K562 (cell line): ENCODE data around the gene RNPEP. TPM values are rescaled to one million over a fixed set of nuclear protein-coding genes. Genes with fewer than 3 reads are reported as not detected.
A peak's percentile ranks its signal among the peaks of the same experiment; 100 is the strongest.

Source experiments
- BCOR ChIP-seq: fragments of 450-650 bp; IDR thresholded peaks from 2 replicates; pipeline ENCODE4 v1.6.1; 2016
- CCNT2 ChIP-seq: IDR thresholded peaks from 2 replicates; pipeline ENCODE4 v1.6.1; 2011; ENCODE audit warnings: borderline replicate concordance, low read depth, mild to moderate bottlenecking, moderate library complexity, mixed read lengths, low read length; ENCODE audit not compliant: insufficient read length; ENCODE audit errors: extremely low read depth
- CXXC5 ChIP-seq: fragments of 250-450 bp; sonication (Bioruptor Pico); IDR thresholded peaks from 2 replicates; pipeline ENCODE4 v1.8.0; 2022; ENCODE audit warnings: inconsistent platforms, mild to moderate bottlenecking, moderate library complexity
- DPF2 ChIP-seq: fragments of 450-650 bp; IDR thresholded peaks from 2 replicates; pipeline ENCODE4 v1.6.1; 2016
- ERF ChIP-seq: fragments of 450-650 bp; formaldehyde crosslinking; IDR thresholded peaks from 2 replicates; pipeline ENCODE4 v1.4.0; 2020; ENCODE audit warnings: mild to moderate bottlenecking, mixed read lengths
- GTF2A2 ChIP-seq: IDR thresholded peaks from 2 replicates; pipeline ENCODE4 v1.6.1; 2016; ENCODE audit warnings: mild to moderate bottlenecking, missing genetic modification characterization, missing compliant biosample characterization
- GTF2F1 ChIP-seq: IDR thresholded peaks from 2 replicates; pipeline ENCODE4 v1.6.1; 2011; ENCODE audit warnings: low read depth, low read length, improper control_type of control experiment
- HSF4 ChIP-seq: fragments of 250-450 bp; sonication (Bioruptor Pico); IDR thresholded peaks from 2 replicates; pipeline ENCODE4 v2.1.2; 2022; ENCODE audit warnings: mild to moderate bottlenecking, moderate library complexity, borderline replicate concordance
- LARP7 ChIP-seq: fragments of 450-650 bp; IDR thresholded peaks from 2 replicates; pipeline ENCODE4 v1.6.1; 2016
- MIER1 ChIP-seq: fragments of 450-650 bp; IDR thresholded peaks from 2 replicates; pipeline ENCODE4 v1.6.1; 2016; ENCODE audit warnings: antibody characterized with exemption, mild to moderate bottlenecking, low read depth
- NFATC3 ChIP-seq: fragments of 450-650 bp; IDR thresholded peaks from 2 replicates; pipeline ENCODE4 v1.6.1; 2017; ENCODE audit warnings: mild to moderate bottlenecking
- PHB ChIP-seq: fragments of 250-450 bp; sonication (Bioruptor Pico); IDR thresholded peaks from 2 replicates; pipeline ENCODE4 v1.5.0; 2021
- POLR3G ChIP-seq: IDR thresholded peaks from 2 replicates; pipeline ENCODE4 v1.6.1; 2011; ENCODE audit not compliant: insufficient read length, insufficient replicate concordance; ENCODE audit errors: extremely low read depth
- RFX7 ChIP-seq: fragments of 250-450 bp; sonication (Bioruptor Pico); IDR thresholded peaks from 2 replicates; pipeline ENCODE4 v1.5.1; 2021; ENCODE audit warnings: mild to moderate bottlenecking
- RUNX1 ChIP-seq: sonication (generic); IDR thresholded peaks from 2 replicates; pipeline ENCODE4 v1.6.1; 2016; ENCODE audit warnings: antibody characterized with exemption, low read depth
- SIN3B ChIP-seq: fragments of 450-650 bp; IDR thresholded peaks from 2 replicates; pipeline ENCODE4 v1.6.1; 2017; ENCODE audit warnings: low read depth, mild to moderate bottlenecking, moderate library complexity
- SOX6 ChIP-seq: fragments of 450-650 bp; IDR thresholded peaks from 2 replicates; pipeline ENCODE4 v1.6.1; 2014; ENCODE audit warnings: mild to moderate bottlenecking
- SP1 ChIP-seq: sonication (generic); formaldehyde crosslinking; IDR thresholded peaks from 2 replicates; pipeline ENCODE4 v1.8.1; 2022; ENCODE audit warnings: mild to moderate bottlenecking, missing genetic modification reagents
- TBL1XR1 ChIP-seq, 2 experiments: IDR thresholded peaks; 2 replicates each; pipeline ENCODE4 v1.6.1; 2012; ENCODE audit warnings: improper control_type of control experiment in 2 of 2, low read length in 2 of 2, mild to moderate bottlenecking in 1 of 2
- TCFL5 ChIP-seq: fragments of 250-450 bp; sonication (Bioruptor Pico); conservative IDR thresholded peaks from 2 replicates; pipeline ENCODE4 v1.6.1; 2021; ENCODE audit warnings: mild to moderate bottlenecking, moderate library complexity, matching md5 sums
- TOE1 ChIP-seq, 2 experiments: fragments of 450-650 bp in 1 of 2; sonication (generic) in 1 of 2; formaldehyde crosslinking in 1 of 2; IDR thresholded peaks; 2 replicates each; pipeline versions ENCODE4 v1.7.1 to v1.8.0; 2016 to 2022; ENCODE audit warnings: borderline replicate concordance in 2 of 2, mild to moderate bottlenecking in 2 of 2, antibody characterized with exemption in 1 of 2, inconsistent platforms in 1 of 2, low read depth in 1 of 2, missing genetic modification reagents in 1 of 2, moderate library complexity in 1 of 2
- ZBTB7A ChIP-seq: IDR thresholded peaks from 2 replicates; pipeline ENCODE4 v1.6.1; 2011; ENCODE audit warnings: low read depth, mild to moderate bottlenecking, low read length, moderate library complexity, borderline replicate concordance; ENCODE audit not compliant: control insufficient read depth
- ZNF143 ChIP-seq: sonication (generic); formaldehyde crosslinking; IDR thresholded peaks from 2 replicates; pipeline ENCODE4 v1.9.0; 2022; ENCODE audit warnings: mild to moderate bottlenecking, missing genetic modification reagents
- ZNF174 ChIP-seq: fragments of 250-450 bp; sonication (Bioruptor Pico); IDR thresholded peaks from 2 replicates; pipeline ENCODE4 v1.4.0; 2020; ENCODE audit warnings: mild to moderate bottlenecking
- polyA plus RNA-seq, 8 experiments: library from polyadenylated mRNA; depleted of rRNA in 4 of 8; stranded (reverse) in 5 of 8; unstranded in 3 of 8; fragments of >200 nt; fragmentation: Nextera tagmentation in 2 of 8; fragmentation: Illumina TruSeq in 1 of 8; extraction: Ambion mirVana in 2 of 8; extraction: Trizol in 1 of 8; gene quantifications; 2 replicates each; pipeline versions ENCODE4 v1.2.1 to v1.2.3, GENCODE V29; 2011 to 2014; ENCODE audit warnings: inconsistent platforms in 1 of 8, missing spikeins in 1 of 8
- total RNA-seq, 7 experiments: library from RNA; depleted of rRNA in 6 of 7; stranded (reverse); fragments of >200 nt in 6 of 7; fragmentation: Illumina TruSeq in 2 of 7; extraction: Trizol in 2 of 7; gene quantifications; 2 replicates each; pipeline versions ENCODE4 v1.2.1 to v1.2.3, GENCODE V29; 2011 to 2021; ENCODE audit warnings: low replicate concordance in 1 of 7
- TF ChIP-seq, protein P1 (sequence below): sonication (generic); formaldehyde crosslinking; IDR thresholded peaks from 2 replicates; pipeline ENCODE4 v1.8.1; 2022; ENCODE audit warnings: missing genetic modification reagents
- TF ChIP-seq, protein P2 (sequence below): fragments of 450-650 bp; IDR thresholded peaks from 2 replicates; pipeline ENCODE4 v1.6.1; 2017; ENCODE audit warnings: antibody characterized with exemption
- TF ChIP-seq, protein P3 (sequence below): fragments of 450-650 bp; IDR thresholded peaks from 2 replicates; pipeline ENCODE4 v1.6.1; 2016

RNPEP gene
- total and polyA plus RNA-seq, 9 of the 15 experiments (the other 6 are each of a cell fraction or from before 2014, with no cell fraction given), result 27.5 to 131 (median 63.4) TPM

DNA sequence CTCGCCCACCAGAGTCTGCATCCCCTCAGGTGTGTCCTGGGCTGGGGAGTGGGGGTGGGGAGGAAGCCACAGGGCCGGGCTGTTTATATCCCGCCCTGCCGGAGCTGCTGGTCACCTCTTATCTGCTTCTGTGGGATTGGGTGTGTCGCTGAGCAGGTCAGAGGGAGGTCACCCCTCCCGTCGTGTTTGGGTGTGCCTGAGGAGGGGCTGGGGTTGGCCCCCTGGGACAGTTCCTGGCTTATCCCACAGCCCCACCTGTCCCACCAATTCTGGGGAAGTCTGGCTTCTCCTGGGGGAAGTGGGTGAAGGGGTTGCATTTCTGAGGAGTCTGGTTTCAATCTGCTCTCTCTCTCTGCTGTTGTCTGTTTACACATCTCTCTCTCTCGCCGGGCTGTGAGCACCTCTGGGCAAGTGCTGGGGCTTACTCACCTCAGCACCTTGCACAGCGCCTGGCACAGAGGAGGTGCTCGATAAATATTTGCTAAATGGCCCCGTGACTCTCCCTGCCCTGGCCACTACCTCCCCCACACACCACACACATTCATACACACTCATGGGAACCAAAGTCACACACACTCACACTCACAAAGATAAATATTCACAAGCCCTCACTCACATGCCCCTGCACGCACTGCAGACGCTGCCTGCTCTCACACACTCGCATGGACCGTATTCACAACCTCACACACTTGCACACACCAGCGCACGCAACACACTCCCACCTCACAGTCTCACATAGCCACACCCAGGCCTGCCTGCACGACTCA, 36.2 kb downstream of the RNPEP start (continued):
- TF ChIP-seq, protein P1, sequence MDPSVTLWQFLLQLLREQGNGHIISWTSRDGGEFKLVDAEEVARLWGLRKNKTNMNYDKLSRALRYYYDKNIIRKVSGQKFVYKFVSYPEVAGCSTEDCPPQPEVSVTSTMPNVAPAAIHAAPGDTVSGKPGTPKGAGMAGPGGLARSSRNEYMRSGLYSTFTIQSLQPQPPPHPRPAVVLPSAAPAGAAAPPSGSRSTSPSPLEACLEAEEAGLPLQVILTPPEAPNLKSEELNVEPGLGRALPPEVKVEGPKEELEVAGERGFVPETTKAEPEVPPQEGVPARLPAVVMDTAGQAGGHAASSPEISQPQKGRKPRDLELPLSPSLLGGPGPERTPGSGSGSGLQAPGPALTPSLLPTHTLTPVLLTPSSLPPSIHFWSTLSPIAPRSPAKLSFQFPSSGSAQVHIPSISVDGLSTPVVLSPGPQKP (CRISPR knock-in tag), result no peak
- TF ChIP-seq RUNX1, result peak; percentile 82; the same call in 1 of the 2 replicates
- TF ChIP-seq HSF4 (CRISPR knock-in tag), result no peak
- TF ChIP-seq, protein P2, sequence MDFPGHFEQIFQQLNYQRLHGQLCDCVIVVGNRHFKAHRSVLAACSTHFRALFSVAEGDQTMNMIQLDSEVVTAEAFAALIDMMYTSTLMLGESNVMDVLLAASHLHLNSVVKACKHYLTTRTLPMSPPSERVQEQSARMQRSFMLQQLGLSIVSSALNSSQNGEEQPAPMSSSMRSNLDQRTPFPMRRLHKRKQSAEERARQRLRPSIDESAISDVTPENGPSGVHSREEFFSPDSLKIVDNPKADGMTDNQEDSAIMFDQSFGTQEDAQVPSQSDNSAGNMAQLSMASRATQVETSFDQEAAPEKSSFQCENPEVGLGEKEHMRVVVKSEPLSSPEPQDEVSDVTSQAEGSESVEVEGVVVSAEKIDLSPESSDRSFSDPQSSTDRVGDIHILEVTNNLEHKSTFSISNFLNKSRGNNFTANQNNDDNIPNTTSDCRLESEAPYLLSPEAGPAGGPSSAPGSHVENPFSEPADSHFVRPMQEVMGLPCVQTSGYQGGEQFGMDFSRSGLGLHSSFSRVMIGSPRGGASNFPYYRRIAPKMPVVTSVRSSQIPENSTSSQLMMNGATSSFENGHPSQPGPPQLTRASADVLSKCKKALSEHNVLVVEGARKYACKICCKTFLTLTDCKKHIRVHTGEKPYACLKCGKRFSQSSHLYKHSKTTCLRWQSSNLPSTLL, result 0 out of 2 replicates have a peak, but pooled peaks have one; percentile 17
- TF ChIP-seq SOX6, result peak; percentile 85
- peak; percentile 99 for TF ChIP-seq ZBTB7A
- TF ChIP-seq NFATC3, result 0 out of 2 replicates have a peak, but pooled peaks have one; percentile 48
- no peak for TF ChIP-seq ZNF174
- no peak for TF ChIP-seq PHB (CRISPR knock-in tag)
- TF ChIP-seq MIER1, result peak; percentile 62; the same call in 1 of the 2 replicates
- peak; percentile 97 for TF ChIP-seq CCNT2
- TF ChIP-seq SP1 (CRISPR knock-in tag), result peak; percentile 56; the same call in 1 of the 2 replicates
- TF ChIP-seq, protein P3, sequence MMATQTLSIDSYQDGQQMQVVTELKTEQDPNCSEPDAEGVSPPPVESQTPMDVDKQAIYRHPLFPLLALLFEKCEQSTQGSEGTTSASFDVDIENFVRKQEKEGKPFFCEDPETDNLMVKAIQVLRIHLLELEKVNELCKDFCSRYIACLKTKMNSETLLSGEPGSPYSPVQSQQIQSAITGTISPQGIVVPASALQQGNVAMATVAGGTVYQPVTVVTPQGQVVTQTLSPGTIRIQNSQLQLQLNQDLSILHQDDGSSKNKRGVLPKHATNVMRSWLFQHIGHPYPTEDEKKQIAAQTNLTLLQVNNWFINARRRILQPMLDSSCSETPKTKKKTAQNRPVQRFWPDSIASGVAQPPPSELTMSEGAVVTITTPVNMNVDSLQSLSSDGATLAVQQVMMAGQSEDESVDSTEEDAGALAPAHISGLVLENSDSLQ, result no peak
- TF ChIP-seq GTF2A2 (tag), result no peak
- no peak for TF ChIP-seq GTF2F1
- peak; percentile 95 for TF ChIP-seq DPF2
- peak; percentile 58; the same call in 1 of the 2 replicates for TF ChIP-seq LARP7
- peak; percentile 76 for TF ChIP-seq BCOR
- 0 out of 2 replicates have a peak, but pooled peaks have one; percentile 56 for TF ChIP-seq TOE1 (IDR thresholded peaks at IDR 0.05; ENCODE audit: borderline replicate concordance)
- TF ChIP-seq TOE1 (CRISPR knock-in tag; IDR thresholded peaks at IDR 0.05; ENCODE audit: borderline replicate concordance, low read depth), result no peak
- TF ChIP-seq RFX7 (CRISPR knock-in tag), result no peak
- TF ChIP-seq POLR3G, result no peak
- TF ChIP-seq TCFL5 (CRISPR knock-in tag), result no peak
- TF ChIP-seq ERF (CRISPR knock-in tag), result no peak
- peak; percentile 21 to 92 for TF ChIP-seq TBL1XR1 (IDR thresholded peaks at IDR 0.05; ENCODE audit: low read length in 2 of 2)
- TF ChIP-seq CXXC5 (CRISPR knock-in tag), result peak; percentile 53
- peak; percentile 9; the same call in 1 of the 2 replicates for TF ChIP-seq ZNF143
- no peak for TF ChIP-seq SIN3B
